H1 (cell line): ENCODE results near the gene FAM221B. TPM values are rescaled to one million over a fixed set of nuclear protein-coding genes. Genes with fewer than 3 reads are reported as not detected.

ENCODE experiments used
- CBX5 ChIP-seq: fragments of 300-800, 300-1000 bp; sonication (generic); IDR thresholded peaks from 2 replicates; pipeline ENCODE4 v1.7.1; 2016; ENCODE audit warnings: antibody characterized with exemption, low read length, low read depth
- polyA plus RNA-seq, 7 experiments: library from polyadenylated mRNA; depleted of rRNA in 3 of 7; stranded (reverse) in 5 of 7; unstranded in 2 of 7; fragments of >200 nt in 5 of 7; fragments of 200-250 nt in 2 of 7; gene quantifications; 1 replicate in 5 of 7; 2 replicates in 1 of 7; 4 replicates in 1 of 7; pipeline versions ENCODE4 v1.2.1 to v1.2.3, GENCODE V29; 2011 to 2013; ENCODE audit warnings: missing spikeins in 2 of 7, mixed read lengths in 2 of 7
- total RNA-seq: library from RNA; stranded (reverse); fragmentation: NEBNext Ultra II Directional; extraction: Animal tissue kit (Norgen Biotek cat#: 25700); gene quantifications from 2 replicates; pipeline ENCODE4 v1.2.1, GENCODE V29; 2021
- TF ChIP-seq, protein P1 (sequence below), 3 experiments: IDR thresholded peaks; 1 replicate in 2 of 3; 2 replicates in 1 of 3; pipeline versions ENCODE4 v1.5.1 to v1.6.1; 2011; ENCODE audit warnings: low read length in 3 of 3, mild to moderate bottlenecking in 3 of 3, inconsistent platforms in 2 of 3, low read depth in 1 of 3, moderate library complexity in 1 of 3; ENCODE audit not compliant: insufficient read depth in 1 of 3; ENCODE audit errors: control extremely low read depth in 1 of 3

Gene FAM221B
- total and polyA plus RNA-seq, 2 of the 8 experiments (the other 6 are each of a cell fraction or from before 2014, with no cell fraction given), result not detected

DNA sequence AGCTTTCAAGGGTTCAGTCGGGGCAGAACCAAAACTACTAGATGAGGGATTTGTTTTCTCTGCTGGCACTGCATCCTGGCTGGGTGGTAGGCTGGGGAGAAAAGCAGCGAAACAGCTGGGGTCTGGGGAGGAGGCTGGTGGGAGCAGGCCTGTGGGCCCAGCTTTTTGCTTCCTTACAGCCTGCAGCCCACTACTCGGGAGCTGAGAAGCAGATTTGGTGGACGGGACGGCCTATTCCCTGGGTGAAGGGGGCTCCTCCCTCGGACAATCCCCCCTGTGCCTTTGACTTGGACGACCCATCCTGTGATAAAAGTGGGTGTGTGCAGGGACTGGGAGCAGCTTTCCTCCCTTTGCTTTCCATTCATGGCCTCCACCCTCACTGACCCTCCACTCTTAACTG lies 28.0 kb downstream of the FAM221B start (continued):
- TF ChIP-seq, protein P1, sequence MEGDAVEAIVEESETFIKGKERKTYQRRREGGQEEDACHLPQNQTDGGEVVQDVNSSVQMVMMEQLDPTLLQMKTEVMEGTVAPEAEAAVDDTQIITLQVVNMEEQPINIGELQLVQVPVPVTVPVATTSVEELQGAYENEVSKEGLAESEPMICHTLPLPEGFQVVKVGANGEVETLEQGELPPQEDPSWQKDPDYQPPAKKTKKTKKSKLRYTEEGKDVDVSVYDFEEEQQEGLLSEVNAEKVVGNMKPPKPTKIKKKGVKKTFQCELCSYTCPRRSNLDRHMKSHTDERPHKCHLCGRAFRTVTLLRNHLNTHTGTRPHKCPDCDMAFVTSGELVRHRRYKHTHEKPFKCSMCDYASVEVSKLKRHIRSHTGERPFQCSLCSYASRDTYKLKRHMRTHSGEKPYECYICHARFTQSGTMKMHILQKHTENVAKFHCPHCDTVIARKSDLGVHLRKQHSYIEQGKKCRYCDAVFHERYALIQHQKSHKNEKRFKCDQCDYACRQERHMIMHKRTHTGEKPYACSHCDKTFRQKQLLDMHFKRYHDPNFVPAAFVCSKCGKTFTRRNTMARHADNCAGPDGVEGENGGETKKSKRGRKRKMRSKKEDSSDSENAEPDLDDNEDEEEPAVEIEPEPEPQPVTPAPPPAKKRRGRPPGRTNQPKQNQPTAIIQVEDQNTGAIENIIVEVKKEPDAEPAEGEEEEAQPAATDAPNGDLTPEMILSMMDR (IDR thresholded peaks at IDR 0.05; ENCODE audit: control extremely low read depth in 1 of 3, insufficient read depth in 1 of 3, low read depth in 1 of 3, low read length in 3 of 3), result no peak
- TF ChIP-seq CBX5, result no peak
